Measurements from ENCODE around the gene SLC13A2.

DNA sequence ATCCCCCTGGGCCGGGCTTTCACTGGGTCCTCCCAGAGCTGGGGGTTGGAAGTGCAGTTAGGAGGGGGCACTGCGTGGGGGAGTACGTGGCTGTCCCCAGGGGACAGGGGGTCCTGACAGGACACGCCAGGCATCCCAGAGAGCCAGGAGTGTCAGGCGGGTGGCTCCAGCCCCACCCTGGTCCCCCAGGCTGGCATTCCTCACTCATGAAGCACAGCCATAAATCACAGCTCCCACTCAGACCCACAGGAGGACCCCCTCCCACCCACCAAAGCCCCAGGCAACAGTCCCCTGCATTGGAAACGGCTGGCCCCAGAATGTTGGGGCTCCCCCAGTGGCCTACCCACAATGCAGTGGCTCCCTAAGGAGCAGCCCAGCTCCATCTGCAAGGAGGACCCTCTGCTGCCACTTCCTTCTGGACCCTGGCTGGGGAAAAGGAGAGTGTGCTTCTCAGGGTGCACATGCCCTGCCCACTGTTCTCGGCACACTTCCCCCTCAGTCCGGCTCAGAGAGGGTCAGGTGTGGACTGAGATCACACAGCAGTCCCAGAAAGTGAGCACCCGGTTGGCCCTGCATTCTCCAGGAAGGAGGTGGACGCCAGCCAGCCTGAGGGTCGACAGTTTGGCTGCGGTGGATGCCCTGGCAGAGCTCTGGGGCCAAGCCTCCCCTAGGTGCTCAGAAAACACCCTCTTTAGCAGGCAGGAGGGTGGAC, 25.4 kb downstream of the SLC13A2 start:
- TF ChIP-seq, protein P1, sequence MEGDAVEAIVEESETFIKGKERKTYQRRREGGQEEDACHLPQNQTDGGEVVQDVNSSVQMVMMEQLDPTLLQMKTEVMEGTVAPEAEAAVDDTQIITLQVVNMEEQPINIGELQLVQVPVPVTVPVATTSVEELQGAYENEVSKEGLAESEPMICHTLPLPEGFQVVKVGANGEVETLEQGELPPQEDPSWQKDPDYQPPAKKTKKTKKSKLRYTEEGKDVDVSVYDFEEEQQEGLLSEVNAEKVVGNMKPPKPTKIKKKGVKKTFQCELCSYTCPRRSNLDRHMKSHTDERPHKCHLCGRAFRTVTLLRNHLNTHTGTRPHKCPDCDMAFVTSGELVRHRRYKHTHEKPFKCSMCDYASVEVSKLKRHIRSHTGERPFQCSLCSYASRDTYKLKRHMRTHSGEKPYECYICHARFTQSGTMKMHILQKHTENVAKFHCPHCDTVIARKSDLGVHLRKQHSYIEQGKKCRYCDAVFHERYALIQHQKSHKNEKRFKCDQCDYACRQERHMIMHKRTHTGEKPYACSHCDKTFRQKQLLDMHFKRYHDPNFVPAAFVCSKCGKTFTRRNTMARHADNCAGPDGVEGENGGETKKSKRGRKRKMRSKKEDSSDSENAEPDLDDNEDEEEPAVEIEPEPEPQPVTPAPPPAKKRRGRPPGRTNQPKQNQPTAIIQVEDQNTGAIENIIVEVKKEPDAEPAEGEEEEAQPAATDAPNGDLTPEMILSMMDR (IDR thresholded peaks at IDR 0.05) = no peak
- TF ChIP-seq POLR2A (IDR thresholded peaks at IDR 0.05) = no peak
